H9 (cell line): ENCODE data around the gene MBP. TPM values are rescaled to one million over a fixed set of nuclear protein-coding genes. Genes with fewer than 3 reads are reported as not detected.

Experiments used
- DNase-seq: peaks from one replicate; pipeline ENCODE4 v3.0.0-alpha.2; 2017
- H2AFZ ChIP-seq: one replicate; pipeline ENCODE4 v1.6.1; 2013; ENCODE audit warnings: mild to moderate bottlenecking, low read length, control low read depth, moderate library complexity
- H2AK5ac ChIP-seq: 2 replicates; pipeline ENCODE4 v1.6.1; 2013; ENCODE audit warnings: low read length, control low read depth, mixed read lengths; ENCODE audit not compliant: insufficient read length
- H2BK120ac ChIP-seq: one replicate; pipeline ENCODE4 v1.6.1; 2013; ENCODE audit warnings: low read depth, mild to moderate bottlenecking, low read length, control low read depth, inconsistent platforms; ENCODE audit not compliant: poor library complexity, severe bottlenecking
- H2BK12ac ChIP-seq: 2 replicates; pipeline ENCODE4 v1.6.1; 2013; ENCODE audit warnings: low read length, control low read depth, mixed read lengths, low read depth; ENCODE audit not compliant: insufficient read length
- H2BK15ac ChIP-seq: 2 replicates; pipeline ENCODE4 v1.6.1; 2013; ENCODE audit warnings: low read depth, low read length, control low read depth
- H2BK20ac ChIP-seq: one replicate; pipeline ENCODE4 v1.6.1; 2013; ENCODE audit warnings: low read depth, mild to moderate bottlenecking, low read length, control low read depth, inconsistent platforms; ENCODE audit not compliant: poor library complexity, severe bottlenecking
- H2BK5ac ChIP-seq: 2 replicates; pipeline ENCODE4 v1.6.1; 2013; ENCODE audit warnings: low read length, control low read depth, mixed read lengths; ENCODE audit not compliant: insufficient read length
- H3K14ac ChIP-seq: 2 replicates; pipeline ENCODE4 v1.6.1; 2013; ENCODE audit warnings: low read length, control low read depth; ENCODE audit not compliant: insufficient read depth
- H3K18ac ChIP-seq: 2 replicates; pipeline ENCODE4 v1.6.1; 2013; ENCODE audit warnings: low read depth, mild to moderate bottlenecking, mixed read lengths, low read length, control low read depth; ENCODE audit not compliant: insufficient read length
- H3K23ac ChIP-seq: 2 replicates; pipeline ENCODE4 v1.6.1; 2013; ENCODE audit warnings: low read length, control low read depth, mixed read lengths, low read depth; ENCODE audit not compliant: insufficient read length
- H3K23me2 ChIP-seq: 2 replicates; pipeline ENCODE4 v1.6.1; 2013; ENCODE audit warnings: low read depth, mild to moderate bottlenecking, mixed read lengths, low read length, control low read depth; ENCODE audit not compliant: insufficient read length, poor library complexity, severe bottlenecking
- H3K27ac ChIP-seq: 2 replicates; pipeline ENCODE4 v1.5.1; 2013; ENCODE audit warnings: low read length, control low read depth, mixed read lengths, low read depth; ENCODE audit not compliant: insufficient read length
- H3K27me3 ChIP-seq: 2 replicates; pipeline ENCODE4 v1.6.1; 2013; ENCODE audit warnings: low read length, control low read depth, inconsistent platforms; ENCODE audit not compliant: insufficient read depth
- H3K4ac ChIP-seq: 2 replicates; pipeline ENCODE4 v1.6.1; 2013; ENCODE audit warnings: low read depth, mild to moderate bottlenecking, control low read depth, inconsistent platforms, low read length, moderate library complexity
- H3K4me1 ChIP-seq: 2 replicates; pipeline ENCODE4 v1.6.1; 2013; ENCODE audit warnings: low read length, control low read depth, inconsistent platforms; ENCODE audit not compliant: insufficient read depth
- H3K4me2 ChIP-seq: 2 replicates; pipeline ENCODE4 v1.6.1; 2013; ENCODE audit warnings: low read length, control low read depth, mixed read lengths; ENCODE audit not compliant: insufficient read length, insufficient read depth
- H3K56ac ChIP-seq: 2 replicates; pipeline ENCODE4 v1.6.1; 2013; ENCODE audit warnings: low read depth, mild to moderate bottlenecking, mixed read lengths, low read length, control low read depth; ENCODE audit not compliant: insufficient read length
- H3K79me1 ChIP-seq: 2 replicates; pipeline ENCODE4 v1.6.1; 2013; ENCODE audit warnings: low read depth, mild to moderate bottlenecking, moderate library complexity, low read length, control low read depth, inconsistent platforms; ENCODE audit not compliant: insufficient read depth, poor library complexity, severe bottlenecking
- H3K79me2 ChIP-seq: 2 replicates; pipeline ENCODE4 v1.6.1; 2013; ENCODE audit warnings: low read length, control low read depth, inconsistent platforms; ENCODE audit not compliant: insufficient read depth
- H3K9ac ChIP-seq: 2 replicates; pipeline ENCODE4 v1.6.1; 2013; ENCODE audit warnings: low read length, control low read depth, mixed read lengths; ENCODE audit not compliant: insufficient read length; ENCODE audit errors: extremely low read depth
- H3K9me3 ChIP-seq: one replicate; pipeline ENCODE4 v1.6.1; 2013; ENCODE audit warnings: low read depth, low read length, inconsistent platforms; ENCODE audit not compliant: control insufficient read depth
- H3T11ph ChIP-seq: one replicate; pipeline ENCODE4 v1.6.1; 2013; ENCODE audit warnings: mild to moderate bottlenecking, low read length, control low read depth, inconsistent platforms
- H4K20me1 ChIP-seq: one replicate; pipeline ENCODE4 v1.6.1; 2013; ENCODE audit not compliant: control insufficient read depth, insufficient read length, insufficient read depth
- H4K5ac ChIP-seq: 2 replicates; pipeline ENCODE4 v1.6.1; 2013; ENCODE audit warnings: low read depth, mild to moderate bottlenecking, mixed read lengths, low read length, control low read depth; ENCODE audit not compliant: insufficient read length
- H4K8ac ChIP-seq: replicated peaks from 2 replicates; pipeline ENCODE4 v1.6.1; 2013; ENCODE audit warnings: low read length, control low read depth, mixed read lengths, low read depth; ENCODE audit not compliant: insufficient read length
- H4K91ac ChIP-seq: 2 replicates; pipeline ENCODE4 v1.6.1; 2013; ENCODE audit warnings: low read depth, mild to moderate bottlenecking, moderate library complexity, mixed read lengths, low read length, control low read depth; ENCODE audit not compliant: insufficient read length
- H3K27ac Mint-ChIP-seq, 3 experiments: 2 replicates in 2 of 3; 3 replicates in 1 of 3; pipeline ENCODE4 v1.8.0; 2020 to 2021; ENCODE audit warnings: mixed read lengths in 3 of 3, mild to moderate bottlenecking in 1 of 3, moderate library complexity in 1 of 3
- H3K27me3 Mint-ChIP-seq: 2 replicates; pipeline ENCODE4 v1.8.0; 2021; ENCODE audit warnings: low read depth, mild to moderate bottlenecking, moderate library complexity, mixed read lengths
- H3K36me3 Mint-ChIP-seq, 3 experiments: 2 replicates in 2 of 3; 3 replicates in 1 of 3; pipeline ENCODE4 v1.8.0; 2020 to 2021; ENCODE audit warnings: low read depth in 3 of 3, mixed read lengths in 3 of 3; ENCODE audit not compliant: insufficient read depth in 1 of 3
- H3K4me1 Mint-ChIP-seq, 2 experiments: 2 replicates each; pipeline ENCODE4 v1.8.0; 2020; ENCODE audit warnings: mixed read lengths in 2 of 2
- H3K4me3 Mint-ChIP-seq, 2 experiments: 2 replicates in 1 of 2; 3 replicates in 1 of 2; pipeline ENCODE4 v1.8.0; 2020 to 2021; ENCODE audit warnings: mild to moderate bottlenecking in 2 of 2, mixed read lengths in 2 of 2, moderate library complexity in 1 of 2
- H3K9me3 Mint-ChIP-seq, 2 experiments: 2 replicates in 1 of 2; 3 replicates in 1 of 2; pipeline ENCODE4 v1.8.0; 2020; ENCODE audit warnings: mild to moderate bottlenecking in 2 of 2, mixed read lengths in 2 of 2, moderate library complexity in 1 of 2
- CTCF ChIP-seq: fragments of 200-600 bp; sonication (generic); conservative IDR thresholded peaks from 3 replicates; pipeline ENCODE4 v1.8.0; 2021; ENCODE audit warnings: antibody characterized with exemption, mild to moderate bottlenecking
- WGBS: extraction: QIAGEN DNeasy Blood & Tissue Kit; methylation state at CpG from one replicate; pipeline ENCODE4 v1.1.7; 2013; ENCODE audit warnings: missing lambda C conversion rate, low lambda C conversion rate, mixed read lengths; ENCODE audit not compliant: insufficient read length; ENCODE audit errors: extremely low coverage; 5-methylcytosine and 5-hydroxymethylcytosine counted together
- total RNA-seq: library from RNA; stranded (reverse); gene quantifications from 2 replicates; pipeline ENCODE4 v1.2.1, GENCODE V29; 2021

MBP gene
- total RNA-seq, 1 experiment from 2014 or later: 8.6 TPM

DNA sequence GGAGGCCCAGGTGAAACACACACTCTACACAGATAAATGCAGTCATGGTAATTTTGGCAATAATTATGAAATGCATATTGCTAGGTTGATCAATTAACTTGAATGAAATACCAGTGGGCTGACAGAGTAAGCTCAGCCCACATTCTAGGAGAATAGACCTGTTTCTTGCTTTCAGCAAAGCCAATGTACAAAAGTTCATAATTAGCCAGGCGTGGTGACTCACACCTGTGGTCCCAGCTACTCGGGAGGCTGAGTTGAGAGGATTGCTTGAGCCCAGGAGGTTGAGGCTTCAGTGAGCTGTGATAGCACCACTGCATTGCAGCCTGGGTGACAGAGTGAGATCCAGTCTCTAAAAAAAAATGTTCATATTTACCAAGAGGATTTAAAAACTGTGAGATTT is 15.7 kb upstream of the MBP start:
- Histone ChIP-seq H3K4me2 (no peak overlapping the region), H3K18ac (no peak overlapping the region), H2AFZ (no peak overlapping the region), H3K9me3 (peaks cover 4% of the 10 kb centered on the region), H2BK15ac (no peak overlapping the region), H2AK5ac (no peak overlapping the region), H2BK12ac (no peak overlapping the region), H3K4ac (no peak overlapping the region), H3K4me1 (no peaks in the 10 kb centered on the region), H4K8ac (no peak overlapping the region), H4K20me1 (no peaks in the 10 kb centered on the region), H3K9ac (no peak overlapping the region), H3K27ac (no peak overlapping the region), H3K14ac (no peak overlapping the region), H3T11ph (no peak overlapping the region), H4K5ac (no peak overlapping the region), H2BK5ac (no peak overlapping the region), H2BK20ac (no peak overlapping the region), H3K56ac (no peak overlapping the region), H3K23me2 (no peaks in the 10 kb centered on the region), H2BK120ac (no peak overlapping the region), H3K23ac (no peak overlapping the region), H3K79me1 (no peaks in the 10 kb centered on the region), H4K91ac (no peak overlapping the region), H3K27me3 (no peaks in the 10 kb centered on the region), H3K79me2 (no peaks in the 10 kb centered on the region)
- WGBS: no CpG with 5 or more reads among the region's 2 CpGs
- Mint-ChIP-seq H3K27me3 (peaks cover 5% of the 10 kb centered on the region), H3K9me3 (peaks cover 15 to 21% of the 10 kb centered on the region in 2 experiments), H3K27ac (no peak overlapping the region), H3K4me1 (peaks cover 5% of the 10 kb centered on the region in 2 experiments; a peak in 3 of 4 replicates), H3K36me3 (peaks cover 7 to 17% (median 10%) of the 10 kb centered on the region in 3 experiments), H3K4me3 (no peak overlapping the region)
- TF ChIP-seq CTCF: no peak
- no peak for DNase-seq
